Measurements from ENCODE around the gene GNB3.

Gene GNB3

DNA sequence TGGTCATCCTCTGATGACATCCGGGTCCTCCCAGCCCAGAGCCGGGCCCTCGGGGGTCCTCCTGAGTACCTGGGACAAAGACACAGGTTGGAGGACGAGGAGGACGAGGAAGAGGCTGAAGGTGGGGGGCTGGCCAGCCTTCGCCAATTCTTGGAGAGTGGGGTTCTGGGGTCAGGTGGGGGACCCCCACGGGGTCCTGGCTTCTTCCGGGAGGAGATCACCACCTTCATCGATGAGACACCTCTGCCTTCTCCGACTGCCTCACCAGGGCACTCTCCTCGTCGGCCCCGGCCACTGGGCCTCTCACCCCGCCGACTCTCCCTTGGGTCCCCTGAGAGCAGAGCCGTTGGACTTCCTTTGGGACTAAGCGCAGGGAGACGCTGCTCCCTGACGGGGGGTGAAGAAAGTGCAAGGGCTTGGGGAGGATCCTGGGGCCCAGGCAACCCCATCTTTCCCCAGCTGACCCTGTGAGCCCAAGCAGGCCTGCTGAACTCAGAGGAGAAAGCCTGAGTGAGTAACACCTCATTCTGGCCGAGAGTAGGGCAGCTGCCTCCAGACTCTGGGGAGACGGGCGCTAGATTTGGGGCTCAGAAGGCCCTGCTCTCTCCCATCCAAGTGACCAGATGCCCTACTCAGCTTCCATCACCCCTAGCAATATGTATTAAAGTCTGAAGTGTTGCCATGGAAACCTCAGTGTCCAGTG is 13.8 kb upstream of the GNB3 start:
- TF ChIP-seq, protein P1, sequence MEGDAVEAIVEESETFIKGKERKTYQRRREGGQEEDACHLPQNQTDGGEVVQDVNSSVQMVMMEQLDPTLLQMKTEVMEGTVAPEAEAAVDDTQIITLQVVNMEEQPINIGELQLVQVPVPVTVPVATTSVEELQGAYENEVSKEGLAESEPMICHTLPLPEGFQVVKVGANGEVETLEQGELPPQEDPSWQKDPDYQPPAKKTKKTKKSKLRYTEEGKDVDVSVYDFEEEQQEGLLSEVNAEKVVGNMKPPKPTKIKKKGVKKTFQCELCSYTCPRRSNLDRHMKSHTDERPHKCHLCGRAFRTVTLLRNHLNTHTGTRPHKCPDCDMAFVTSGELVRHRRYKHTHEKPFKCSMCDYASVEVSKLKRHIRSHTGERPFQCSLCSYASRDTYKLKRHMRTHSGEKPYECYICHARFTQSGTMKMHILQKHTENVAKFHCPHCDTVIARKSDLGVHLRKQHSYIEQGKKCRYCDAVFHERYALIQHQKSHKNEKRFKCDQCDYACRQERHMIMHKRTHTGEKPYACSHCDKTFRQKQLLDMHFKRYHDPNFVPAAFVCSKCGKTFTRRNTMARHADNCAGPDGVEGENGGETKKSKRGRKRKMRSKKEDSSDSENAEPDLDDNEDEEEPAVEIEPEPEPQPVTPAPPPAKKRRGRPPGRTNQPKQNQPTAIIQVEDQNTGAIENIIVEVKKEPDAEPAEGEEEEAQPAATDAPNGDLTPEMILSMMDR (IDR thresholded peaks at IDR 0.05; ENCODE audit: low read depth, low read length) = no peak
- no peak overlapping the region for H3K4me3 ChIP-seq (replicated peaks in 1 of 2; ENCODE audit: low read depth in 2 of 2, low read length in 2 of 2)
- DNase-seq (ENCODE audit: low read depth in 2 of 2) = no peak

DNA sequence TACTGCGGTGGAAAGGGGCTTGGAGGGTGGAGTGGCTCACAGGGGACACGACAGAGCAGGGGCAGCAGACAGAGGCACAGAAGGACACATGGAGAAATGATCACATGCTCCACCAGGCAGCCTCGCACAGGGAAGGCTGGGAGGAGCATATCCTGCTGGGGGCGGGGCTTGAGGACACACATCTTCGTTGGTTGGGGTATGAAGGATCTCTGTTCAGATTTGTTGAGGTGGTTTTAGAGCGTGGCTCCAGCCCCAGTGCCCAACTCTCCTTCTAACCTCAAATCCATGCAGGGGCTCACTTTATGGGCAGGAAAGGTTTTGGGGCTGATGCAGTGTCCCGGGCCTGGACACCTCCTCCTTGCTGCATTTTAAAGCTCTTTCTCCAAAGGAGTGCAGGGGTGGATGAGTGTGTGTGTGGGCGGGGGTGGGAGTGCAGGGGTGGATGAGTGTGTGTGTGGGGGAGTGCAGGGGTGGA is 13.3 kb upstream of the GNB3 start:
- TF ChIP-seq, protein P1 (IDR thresholded peaks at IDR 0.05; ENCODE audit: low read depth, low read length) = no peak
- H3K4me3 ChIP-seq (replicated peaks in 1 of 2; ENCODE audit: low read depth in 2 of 2, low read length in 2 of 2) = peak overlapping the region in 1 of 2 donors; percentile 16
- DNase-seq (ENCODE audit: low read depth in 2 of 2) = peak; percentile 79 to 84

DNA sequence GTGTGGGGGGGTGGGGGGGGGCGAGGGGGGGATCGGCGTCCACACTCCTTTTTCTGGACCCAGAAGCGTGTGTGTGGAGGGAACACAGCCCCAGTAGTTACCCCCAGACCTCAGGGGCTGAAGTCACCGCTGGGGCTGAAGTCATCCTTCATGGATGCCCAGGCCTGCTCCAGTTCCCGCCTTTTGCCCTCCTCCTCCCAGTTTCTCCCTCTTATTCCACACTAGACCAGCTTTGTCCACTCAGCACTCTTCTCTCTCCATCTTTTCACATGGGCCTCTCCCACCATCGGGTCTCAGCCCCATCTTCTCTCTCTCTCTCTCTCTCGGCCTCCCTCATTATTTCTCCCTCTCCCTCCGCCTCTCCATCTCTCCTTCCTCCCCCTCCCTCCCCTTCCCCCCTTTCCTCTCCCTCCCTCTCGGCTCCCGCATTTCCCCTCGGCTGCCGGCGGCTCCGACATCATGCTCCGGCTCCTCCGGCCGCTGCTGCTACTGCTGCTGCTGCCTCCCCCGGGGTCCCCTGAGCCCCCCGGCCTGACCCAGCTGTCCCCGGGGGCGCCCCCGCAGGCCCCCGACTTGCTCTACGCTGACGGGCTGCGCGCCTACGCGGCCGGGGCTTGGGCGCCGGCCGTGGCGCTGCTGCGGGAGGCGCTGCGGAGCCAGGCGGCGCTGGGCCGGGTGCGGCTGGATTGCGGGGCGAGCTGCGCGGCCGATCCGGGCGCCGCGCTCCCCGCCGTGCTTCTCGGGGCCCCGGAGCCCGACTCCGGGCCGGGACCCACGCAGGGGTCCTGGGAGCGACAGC is 12.5 kb upstream of the GNB3 start, which contains the start of gene P3H3:
Gene P3H3 (plus strand): TSS at position 426 of the 799 bp plus-strand sequence. CDS start 34 bp downstream, at position 460.
- peak within 1 kb of the TSS; percentile 86 to 95 for H3K4me3 ChIP-seq (replicated peaks in 1 of 2; ENCODE audit: low read depth in 2 of 2, low read length in 2 of 2)
- DNase-seq (ENCODE audit: low read depth in 2 of 2) = peak; percentile 50 to 63
- TF ChIP-seq, protein P1 (IDR thresholded peaks at IDR 0.05; ENCODE audit: low read depth, low read length) = no peak

DNA sequence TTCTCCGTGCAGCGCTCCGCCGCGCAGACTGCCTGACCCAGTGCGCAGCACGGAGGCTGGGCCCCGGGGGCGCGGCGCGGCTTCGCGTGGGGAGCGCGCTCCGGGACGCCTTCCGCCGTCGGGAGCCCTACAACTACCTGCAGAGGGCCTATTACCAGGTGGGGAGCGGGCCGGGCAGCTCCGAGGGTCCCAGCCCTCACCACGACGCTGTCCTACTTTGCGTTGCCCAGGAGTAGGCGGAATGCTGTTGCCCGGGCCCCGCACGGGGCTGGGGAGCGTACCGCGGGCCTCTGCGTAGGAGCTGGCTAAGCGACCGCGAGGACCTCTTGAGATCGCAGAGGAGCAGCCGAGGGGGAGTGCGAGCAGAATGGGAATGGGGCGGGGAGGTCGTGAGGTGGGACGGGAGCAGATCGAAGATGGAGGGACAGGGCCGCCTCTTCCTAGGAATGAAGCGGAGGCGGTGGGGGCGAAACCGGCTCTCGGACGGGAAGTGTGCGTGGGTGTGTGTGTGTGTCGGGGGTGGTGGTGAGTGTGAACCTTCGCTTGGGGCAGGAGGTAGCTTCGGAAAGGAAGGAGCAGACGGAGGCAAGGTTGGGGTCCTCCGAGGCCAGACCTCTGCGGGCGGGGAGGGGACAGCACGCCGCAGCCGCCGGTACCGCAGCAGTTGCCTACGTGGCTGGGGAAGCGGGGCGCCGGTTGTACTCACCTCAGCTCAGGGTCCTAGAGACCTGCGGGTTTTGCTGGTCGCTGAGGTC is 11.8 kb upstream of the GNB3 start:
- peak overlapping the region; percentile 86 to 95 for H3K4me3 ChIP-seq (replicated peaks in 1 of 2; ENCODE audit: low read depth in 2 of 2, low read length in 2 of 2)
- DNase-seq (ENCODE audit: low read depth in 2 of 2) = peak; percentile 56 to 58
- TF ChIP-seq, protein P1 (IDR thresholded peaks at IDR 0.05; ENCODE audit: low read depth, low read length) = no peak

DNA sequence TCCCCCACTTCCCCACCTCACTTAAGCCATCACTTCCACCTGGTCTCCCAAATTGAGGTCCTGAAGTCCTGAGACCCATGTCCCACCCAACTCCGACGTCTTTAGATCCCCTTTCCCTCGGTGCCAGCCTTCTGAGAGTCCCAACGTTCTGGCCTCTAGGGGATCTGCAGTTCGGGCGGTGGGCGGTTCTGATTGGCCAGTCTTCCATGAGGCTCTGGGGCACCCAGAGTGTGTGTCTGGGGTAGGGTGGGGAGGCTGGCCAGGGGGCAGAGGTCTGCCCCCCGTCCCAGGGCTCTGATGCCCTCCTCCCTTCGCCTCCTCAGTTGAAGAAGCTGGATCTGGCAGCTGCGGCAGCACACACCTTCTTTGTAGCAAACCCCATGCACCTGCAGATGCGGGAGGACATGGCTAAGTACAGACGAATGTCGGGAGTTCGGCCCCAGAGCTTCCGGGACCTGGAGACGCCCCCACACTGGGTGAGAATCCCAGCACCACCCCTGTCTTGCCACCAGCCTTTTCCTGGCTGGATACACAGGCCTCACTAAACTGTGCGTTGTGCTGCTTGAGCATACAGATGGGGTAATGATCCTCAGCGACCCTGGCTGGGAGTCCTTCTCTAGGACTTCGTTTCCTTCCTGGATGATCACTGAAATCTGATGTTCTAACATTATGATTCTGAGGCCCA is 11.0 kb upstream of the GNB3 start:
- TF ChIP-seq, protein P1 (IDR thresholded peaks at IDR 0.05; ENCODE audit: low read depth, low read length) = peak; percentile 20
- no peak for DNase-seq (ENCODE audit: low read depth in 2 of 2)
- peak overlapping the region; percentile 86 to 95 for H3K4me3 ChIP-seq (replicated peaks in 1 of 2; ENCODE audit: low read depth in 2 of 2, low read length in 2 of 2)

All from cardiac fibroblast (primary cell).